ENCODE measurements around the gene PRRG1.

The PRRG1 gene

DNA sequence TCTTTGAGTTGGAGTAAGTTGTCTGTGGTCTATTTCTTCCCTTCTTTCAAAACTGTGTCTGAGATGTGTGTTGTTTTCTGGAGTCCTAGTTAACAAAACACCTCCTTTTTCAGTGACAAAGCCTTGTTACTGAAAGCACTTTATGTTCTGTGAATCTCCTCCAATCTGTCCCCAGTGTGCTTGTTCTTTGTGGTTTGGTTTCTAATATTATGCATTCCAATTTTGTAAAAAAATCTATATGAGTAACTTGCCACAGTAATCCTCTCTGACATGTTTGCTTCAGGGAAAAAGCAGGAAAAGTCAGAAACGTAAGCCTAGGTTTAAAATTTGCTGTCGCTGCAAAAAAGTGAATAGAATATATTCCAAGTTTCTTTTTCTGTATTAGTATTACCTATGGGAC lies 12.4 kb downstream of the PRRG1 start:
- intact Hi-C loops (cut with DNase I; ENCODE audit: low total_unique reads) = no loop called here
- Histone ChIP-seq H3K4me3 (no peak overlapping the region), H3K27ac (no peak overlapping the region), H3K36me3 (no peaks in the 10 kb centered on the region), H3K27me3 (no peaks in the 10 kb centered on the region), H3K9me3 (peaks cover 0 to 6% (median 5%) of the 10 kb centered on the region in 3 donors), H3K4me1 (no peaks in the 10 kb centered on the region)
- no peak for DNase-seq
- TF ChIP-seq, protein P1, sequence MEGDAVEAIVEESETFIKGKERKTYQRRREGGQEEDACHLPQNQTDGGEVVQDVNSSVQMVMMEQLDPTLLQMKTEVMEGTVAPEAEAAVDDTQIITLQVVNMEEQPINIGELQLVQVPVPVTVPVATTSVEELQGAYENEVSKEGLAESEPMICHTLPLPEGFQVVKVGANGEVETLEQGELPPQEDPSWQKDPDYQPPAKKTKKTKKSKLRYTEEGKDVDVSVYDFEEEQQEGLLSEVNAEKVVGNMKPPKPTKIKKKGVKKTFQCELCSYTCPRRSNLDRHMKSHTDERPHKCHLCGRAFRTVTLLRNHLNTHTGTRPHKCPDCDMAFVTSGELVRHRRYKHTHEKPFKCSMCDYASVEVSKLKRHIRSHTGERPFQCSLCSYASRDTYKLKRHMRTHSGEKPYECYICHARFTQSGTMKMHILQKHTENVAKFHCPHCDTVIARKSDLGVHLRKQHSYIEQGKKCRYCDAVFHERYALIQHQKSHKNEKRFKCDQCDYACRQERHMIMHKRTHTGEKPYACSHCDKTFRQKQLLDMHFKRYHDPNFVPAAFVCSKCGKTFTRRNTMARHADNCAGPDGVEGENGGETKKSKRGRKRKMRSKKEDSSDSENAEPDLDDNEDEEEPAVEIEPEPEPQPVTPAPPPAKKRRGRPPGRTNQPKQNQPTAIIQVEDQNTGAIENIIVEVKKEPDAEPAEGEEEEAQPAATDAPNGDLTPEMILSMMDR (IDR thresholded peaks at IDR 0.05) = no peak

DNA sequence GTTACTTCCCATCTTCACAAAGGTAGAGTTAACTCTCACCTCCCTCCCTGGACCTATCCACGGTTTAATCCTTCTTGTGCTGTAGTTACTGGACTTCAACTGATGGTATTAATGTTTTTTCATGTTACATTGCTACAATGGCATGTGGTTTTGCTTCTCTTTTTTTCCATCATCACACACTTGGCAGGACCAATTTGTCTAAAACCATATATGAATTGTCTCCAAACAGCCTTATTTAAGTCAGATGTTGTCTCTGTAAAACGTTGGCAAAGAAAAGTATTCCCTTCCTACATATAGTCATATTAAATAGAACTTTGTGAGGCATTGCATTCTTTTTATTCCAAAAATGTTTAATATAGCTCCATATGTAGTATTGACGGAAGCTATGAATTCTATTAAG lies 15.5 kb downstream of the PRRG1 start:
- H3K4me3 ChIP-seq = no peak overlapping the region
- intact Hi-C loops (cut with DNase I; ENCODE audit: low total_unique reads) = no loop called here
- H3K27me3 ChIP-seq = no peaks in the 10 kb centered on the region
- H3K9me3 ChIP-seq = peaks cover 0 to 6% (median 0%) of the 10 kb centered on the region in 3 donors
- DNase-seq = no peak
- no peaks in the 10 kb centered on the region for H3K36me3 ChIP-seq
- H3K4me1 ChIP-seq = no peaks in the 10 kb centered on the region
- H3K27ac ChIP-seq = no peak overlapping the region
- TF ChIP-seq, protein P1 (IDR thresholded peaks at IDR 0.05) = no peak

DNA sequence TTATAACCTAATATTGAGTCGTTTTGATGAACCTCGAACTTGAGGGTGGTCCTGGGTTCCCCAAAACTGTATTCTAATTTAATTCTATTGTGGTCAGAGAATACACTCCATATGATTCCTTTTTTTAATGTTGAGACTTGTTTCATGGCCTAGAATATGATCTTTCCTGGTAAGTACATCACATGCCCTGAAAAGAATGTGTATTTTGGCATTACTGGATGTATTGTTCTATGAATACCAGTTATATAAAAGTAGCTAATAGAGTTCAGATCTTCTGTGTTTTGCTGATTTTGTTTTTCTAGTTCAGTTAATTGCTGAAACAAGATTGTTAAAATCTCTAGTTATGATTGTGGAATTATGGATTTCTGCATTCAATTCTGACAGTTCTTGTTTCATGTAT lies 18.8 kb downstream of the PRRG1 start:
- no peak overlapping the region for H3K27ac ChIP-seq
- DNase-seq = no peak
- no peaks in the 10 kb centered on the region for H3K4me1 ChIP-seq
- TF ChIP-seq, protein P1 (IDR thresholded peaks at IDR 0.05) = no peak
- H3K9me3 ChIP-seq = peaks cover 0 to 6% (median 0%) of the 10 kb centered on the region in 3 donors
- intact Hi-C loops (cut with DNase I; ENCODE audit: low total_unique reads) = no loop called here
- no peaks in the 10 kb centered on the region for H3K36me3 ChIP-seq
- H3K4me3 ChIP-seq = no peak overlapping the region
- no peaks in the 10 kb centered on the region for H3K27me3 ChIP-seq

DNA sequence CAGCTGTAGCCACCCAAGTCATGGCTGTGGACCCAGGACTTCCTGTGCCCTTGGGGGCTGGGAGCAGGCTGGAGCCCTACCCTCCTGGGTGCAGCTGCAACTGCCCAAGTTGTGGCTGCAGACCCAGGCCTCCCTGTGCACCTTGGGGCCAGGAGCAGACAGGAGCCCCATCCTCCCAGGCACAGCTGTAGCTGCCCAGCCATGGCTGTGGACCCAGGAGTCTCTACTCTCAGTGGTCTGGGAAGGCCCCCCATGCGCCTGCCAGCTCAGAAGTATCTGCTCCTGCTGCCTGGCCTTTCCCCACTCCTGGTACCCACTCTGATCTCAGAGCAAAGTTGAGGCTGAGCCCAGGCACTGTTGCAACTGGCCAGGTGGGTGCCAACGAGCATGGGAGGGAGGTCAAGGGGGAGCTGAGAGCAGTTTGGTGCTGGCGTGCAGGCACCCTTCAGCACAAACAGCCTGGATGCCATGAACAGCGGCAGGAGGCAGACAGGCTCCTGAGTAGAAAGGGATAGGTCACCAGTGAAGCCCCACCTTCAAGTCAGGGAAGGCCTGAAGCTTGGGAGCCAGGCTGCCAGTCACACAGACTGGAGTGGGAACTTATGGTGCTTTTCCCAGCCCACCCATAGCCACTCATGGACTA lies 21.5 kb downstream of the PRRG1 start:
- TF ChIP-seq, protein P1 (IDR thresholded peaks at IDR 0.05) = no peak

DNA sequence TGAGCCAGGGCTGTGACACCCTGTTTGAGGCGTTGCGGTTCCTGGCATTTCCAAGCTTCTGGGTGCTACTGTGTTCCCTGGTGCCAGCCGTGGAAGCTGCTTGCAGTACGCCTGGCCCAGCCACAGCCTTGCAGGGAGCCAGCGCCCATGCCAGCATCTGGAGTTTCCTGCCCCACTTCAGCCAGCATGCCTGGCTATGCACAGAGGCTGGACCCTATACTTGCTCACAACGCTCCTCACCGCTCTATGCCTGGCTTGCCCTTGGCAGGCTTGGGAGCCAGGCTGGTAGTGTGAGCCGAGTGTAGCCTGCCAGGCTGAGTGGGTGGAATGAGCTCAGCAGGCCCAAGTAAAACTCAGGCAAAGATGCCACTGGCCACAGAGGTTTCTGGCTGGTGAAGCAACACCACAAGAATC lies 22.4 kb downstream of the PRRG1 start:
- peak in 1 of 2 donors; percentile 62 for DNase-seq
- no peak overlapping the region for H3K4me3 ChIP-seq
- intact Hi-C loops (cut with DNase I; ENCODE audit: low total_unique reads) = no loop called here
- H3K27me3 ChIP-seq = no peaks in the 10 kb centered on the region
- H3K9me3 ChIP-seq = no peaks in the 10 kb centered on the region
- TF ChIP-seq, protein P1 (IDR thresholded peaks at IDR 0.05) = no peak
- H3K27ac ChIP-seq = no peak overlapping the region
- no peaks in the 10 kb centered on the region for H3K4me1 ChIP-seq
- no peaks in the 10 kb centered on the region for H3K36me3 ChIP-seq

More for the DNA sequence above, 21.5 kb downstream of the PRRG1 start:
- no peaks in the 10 kb centered on the region for H3K27me3 ChIP-seq
- H3K4me1 ChIP-seq = no peaks in the 10 kb centered on the region
- DNase-seq = no peak
- no peak overlapping the region for H3K27ac ChIP-seq
- H3K9me3 ChIP-seq = no peaks in the 10 kb centered on the region
- no peak overlapping the region for H3K4me3 ChIP-seq
- intact Hi-C loops (cut with DNase I; ENCODE audit: low total_unique reads) = no loop called here
- H3K36me3 ChIP-seq = no peaks in the 10 kb centered on the region

All from tibial artery (tissue), 4 donors.